Measurements from ENCODE around the gene SRPX. TPM values are rescaled to one million over a fixed set of nuclear protein-coding genes. Genes with fewer than 3 reads are reported as not detected.

The SRPX gene
- 59.5 TPM for total RNA-seq

- no peak for DNase-seq (ENCODE audit: low spot score)
Observed at GRCh38 chrX:38220415-38221390, at the start of gene SRPX. TSS of gene SRPX (minus strand) at chrX:38220871. CDS start at chrX:38220792, 79 bp downstream.

- no peak for DNase-seq (ENCODE audit: low spot score)
Observed at GRCh38 chrX:38268011-38268410, 47.3 kb upstream of the SRPX start.

- DNase-seq (ENCODE audit: low spot score) = no peak
Observed at GRCh38 chrX:38262715-38263620, 42.3 kb upstream of the SRPX start.

GRCh38 chrX:38260231-38260630, 39.6 kb upstream of the SRPX start:
- DNase-seq (ENCODE audit: low spot score) = no peak

GRCh38 chrX:38256019-38256418, 35.3 kb upstream of the SRPX start:
- DNase-seq (ENCODE audit: low spot score) = no peak

GRCh38 chrX:38249965-38250364, 29.3 kb upstream of the SRPX start:
- DNase-seq (ENCODE audit: low spot score) = no peak

GRCh38 chrX:38247051-38247450, 26.4 kb upstream of the SRPX start:
- DNase-seq (ENCODE audit: low spot score) = no peak

GRCh38 chrX:38240541-38240940, 19.9 kb upstream of the SRPX start:
- DNase-seq (ENCODE audit: low spot score) = no peak

- DNase-seq (ENCODE audit: low spot score) = no peak
Observed at GRCh38 chrX:38236901-38237615, 16.4 kb upstream of the SRPX start.

GRCh38 chrX:38233891-38234667, 13.4 kb upstream of the SRPX start:
- peak; percentile 51 for DNase-seq (ENCODE audit: low spot score)

- DNase-seq (ENCODE audit: low spot score) = no peak
Observed at GRCh38 chrX:38232079-38232686, 11.5 kb upstream of the SRPX start.

- no peak for DNase-seq (ENCODE audit: low spot score)
Observed at GRCh38 chrX:38225093-38225492, 4.4 kb upstream of the SRPX start.

GRCh38 chrX:38224160-38224559, 3.5 kb upstream of the SRPX start:
- DNase-seq (ENCODE audit: low spot score) = no peak

GRCh38 chrX:38221391-38221929, 789 bp upstream of the SRPX start:
- no peak for DNase-seq (ENCODE audit: low spot score)

- peak; percentile 34 for DNase-seq (ENCODE audit: low spot score)
Observed at GRCh38 chrX:38220024-38220414, 652 bp downstream of the SRPX start.

GRCh38 chrX:38216642-38217041, 4.0 kb downstream of the SRPX start:
- no peak for DNase-seq (ENCODE audit: low spot score)

- DNase-seq (ENCODE audit: low spot score) = no peak
Observed at GRCh38 chrX:38214551-38215531, 5.8 kb downstream of the SRPX start.

GRCh38 chrX:38214044-38214443, 6.6 kb downstream of the SRPX start:
- DNase-seq (ENCODE audit: low spot score) = no peak
